Liver (tissue), 9 donors: ENCODE data around the gene ZFC3H1. TPM values are rescaled to one million over a fixed set of nuclear protein-coding genes. Genes with fewer than 3 reads are reported as not detected.

Experiments
- DNase-seq: peaks from one replicate; pipeline ENCODE4 v3.0.0-alpha.2; 2017; ENCODE audit warnings: low spot score
- H3K27ac ChIP-seq, 2 donors: one replicate each; pipeline ENCODE4 v1.7.0; 2013; ENCODE audit warnings: inconsistent platforms in 2 of 2, low read length in 2 of 2, control low read depth in 1 of 2, low read depth in 1 of 2, mild to moderate bottlenecking in 1 of 2
- H3K27me3 ChIP-seq, 4 donors: one replicate each; pipeline versions ENCODE4 v1.6.1 to v1.7.0; 2013; ENCODE audit warnings: low read length in 3 of 4, inconsistent platforms in 1 of 4, mild to moderate bottlenecking in 1 of 4, moderate library complexity in 1 of 4; ENCODE audit not compliant: control insufficient read depth in 4 of 4, insufficient read depth in 4 of 4
- H3K36me3 ChIP-seq, 4 donors: one replicate each; pipeline versions ENCODE4 v1.6.1 to v1.7.0; 2013; ENCODE audit warnings: low read length in 3 of 4, mild to moderate bottlenecking in 3 of 4, low read depth in 1 of 4, moderate library complexity in 1 of 4; ENCODE audit not compliant: control insufficient read depth in 4 of 4, insufficient read depth in 3 of 4
- H3K4me1 ChIP-seq, 4 donors: one replicate each; pipeline versions ENCODE4 v1.6.1 to v1.7.0; 2013; ENCODE audit warnings: low read length in 3 of 4, mild to moderate bottlenecking in 3 of 4, moderate library complexity in 1 of 4; ENCODE audit not compliant: control insufficient read depth in 4 of 4, insufficient read depth in 4 of 4
- H3K4me3 ChIP-seq, 3 donors: one replicate each; pipeline versions ENCODE4 v1.6.1 to v1.7.0; 2013; ENCODE audit warnings: low read length in 3 of 3, control low read depth in 1 of 3, low read depth in 1 of 3, mild to moderate bottlenecking in 1 of 3
- H3K9ac ChIP-seq, 2 donors: one replicate each; pipeline ENCODE4 v1.7.0; 2013; ENCODE audit warnings: low read length in 2 of 2, mild to moderate bottlenecking in 2 of 2, moderate library complexity in 2 of 2, control low read depth in 1 of 2, low read depth in 1 of 2
- H3K9me3 ChIP-seq, 4 donors: one replicate each; pipeline versions ENCODE4 v1.6.1 to v1.7.0; 2013; ENCODE audit warnings: low read length in 3 of 4; ENCODE audit not compliant: control insufficient read depth in 4 of 4
- EGR1 ChIP-seq, 2 donors: IDR thresholded peaks; 2 replicates each; pipeline ENCODE4 v1.6.1; 2016 to 2018; ENCODE audit warnings: antibody characterized with exemption in 2 of 2, low read depth in 2 of 2
- FOXA1 ChIP-seq: IDR thresholded peaks from 2 replicates; pipeline ENCODE4 v1.6.1; 2016; ENCODE audit warnings: antibody characterized with exemption
- FOXA2 ChIP-seq: IDR thresholded peaks from 2 replicates; pipeline ENCODE4 v1.6.1; 2016; ENCODE audit warnings: antibody characterized with exemption
- GABPA ChIP-seq, 2 donors: IDR thresholded peaks in 1 of 2; conservative IDR thresholded peaks in 1 of 2; 2 replicates each; pipeline ENCODE4 v1.6.1; 2016; ENCODE audit warnings: antibody characterized with exemption in 2 of 2, mild to moderate bottlenecking in 1 of 2, moderate library complexity in 1 of 2
- HNF4A ChIP-seq, 2 donors: conservative IDR thresholded peaks; 2 replicates each; pipeline ENCODE4 v1.6.1; 2016; ENCODE audit warnings: antibody characterized with exemption in 2 of 2, mild to moderate bottlenecking in 2 of 2
- HNF4G ChIP-seq: IDR thresholded peaks from 2 replicates; pipeline ENCODE4 v1.6.1; 2016; ENCODE audit warnings: antibody characterized with exemption
- JUND ChIP-seq, 2 donors: IDR thresholded peaks; 2 replicates each; pipeline ENCODE4 v1.6.1; 2016; ENCODE audit warnings: antibody characterized with exemption in 2 of 2
- NR2F2 ChIP-seq: IDR thresholded peaks from 2 replicates; pipeline ENCODE4 v1.6.1; 2016; ENCODE audit warnings: antibody characterized with exemption
- RAD21 ChIP-seq, 2 donors: IDR thresholded peaks; 2 replicates each; pipeline ENCODE4 v1.6.1; 2016; ENCODE audit warnings: antibody characterized with exemption in 2 of 2, mild to moderate bottlenecking in 2 of 2
- RXRA ChIP-seq, 2 donors: IDR thresholded peaks; 2 replicates each; pipeline ENCODE4 v1.6.1; 2017 to 2018; ENCODE audit warnings: antibody characterized with exemption in 2 of 2, mild to moderate bottlenecking in 1 of 2
- SP1 ChIP-seq: IDR thresholded peaks from 2 replicates; pipeline ENCODE4 v1.6.1; 2018; ENCODE audit warnings: antibody characterized with exemption, mild to moderate bottlenecking
- TAF1 ChIP-seq: conservative IDR thresholded peaks from 2 replicates; pipeline ENCODE4 v1.6.1; 2016; ENCODE audit warnings: antibody characterized with exemption, mild to moderate bottlenecking
- YY1 ChIP-seq: IDR thresholded peaks from 2 replicates; pipeline ENCODE4 v1.6.1; 2016; ENCODE audit warnings: antibody characterized with exemption, mild to moderate bottlenecking
- WGBS: extraction: QIAGEN DNeasy Blood & Tissue Kit; methylation state at CpG from one replicate; pipeline ENCODE4 v1.1.7; 2013; 5-methylcytosine and 5-hydroxymethylcytosine counted together
- polyA plus RNA-seq, 2 donors: library from polyadenylated mRNA; stranded (reverse) in 1 of 2; unstranded in 1 of 2; fragments of 200-250 nt in 1 of 2; fragments of >200 nt in 1 of 2; fragmentation: Nextera tagmentation in 1 of 2; extraction: Ambion mirVana in 1 of 2; gene quantifications; one replicate each; pipeline versions ENCODE4 v1.2.1 to v1.2.3, GENCODE V29; 2013 to 2015
- total RNA-seq, 2 donors: library from RNA; depleted of rRNA; stranded (reverse); fragments of >200 nt; gene quantifications; one replicate each; pipeline ENCODE4 v1.2.3, GENCODE V29; 2014
- TF ChIP-seq, protein P1 (sequence below): IDR thresholded peaks from 2 replicates; pipeline ENCODE4 v1.6.1; 2016; ENCODE audit warnings: antibody characterized with exemption
- TF ChIP-seq, protein P2 (sequence below): IDR thresholded peaks from 2 replicates; pipeline ENCODE4 v1.6.1; 2016; ENCODE audit warnings: antibody characterized with exemption, mild to moderate bottlenecking
- TF ChIP-seq, protein P3 (sequence below): fragments of 150-350 bp; IDR thresholded peaks from 2 replicates; pipeline ENCODE4 v1.5.1; 2017; ENCODE audit warnings: improper control_type of control experiment, low read depth, low read length; ENCODE audit not compliant: missing input control
- donor health status: healthy.
- donor health status: healthy.
- donor health status: healthy.
- donor health status: healthy.
- donor health status: healthy.

The ZFC3H1 gene
- total and polyA plus RNA-seq, 4 donors, result 3.4 to 32.3 (median 8.6) TPM

DNA sequence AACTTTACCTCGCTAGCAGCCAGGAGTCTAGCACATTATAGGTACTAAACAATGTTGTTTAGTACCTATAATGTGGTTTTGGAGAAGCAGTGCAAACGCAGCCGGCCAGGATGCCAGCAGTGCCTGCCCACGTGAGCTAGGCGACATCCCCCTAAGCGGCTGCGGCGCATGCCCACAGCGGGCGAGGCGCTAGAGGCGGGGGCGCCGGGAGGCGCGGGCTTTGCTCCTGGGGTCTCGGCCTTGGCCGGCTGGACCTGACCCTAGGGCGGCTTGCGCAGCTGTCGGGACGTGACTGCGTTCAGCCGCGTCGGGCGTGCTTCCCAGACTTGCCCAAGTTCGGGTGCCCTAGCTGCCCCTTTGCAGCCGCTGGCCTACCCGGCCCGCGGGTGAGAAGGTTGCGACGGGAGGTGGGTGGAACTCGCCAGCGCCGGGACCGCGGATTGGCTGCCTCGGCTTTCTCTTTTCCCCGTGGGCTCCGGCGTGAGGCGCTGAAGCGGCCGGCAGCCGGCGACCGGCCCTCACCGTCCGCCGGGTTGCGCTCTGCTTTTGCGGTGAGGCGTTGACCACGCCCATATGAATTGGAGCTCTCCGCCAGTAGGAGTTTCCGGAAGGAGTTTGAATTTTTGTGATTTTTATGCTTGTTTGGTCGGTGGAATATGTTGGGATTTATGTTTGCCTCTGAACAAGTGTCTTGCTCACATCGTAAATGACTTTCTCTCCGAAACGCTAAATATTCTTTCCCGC lies 22.4 kb upstream of the ZFC3H1 start, which contains the start of gene TMEM19:
TSS of gene TMEM19 (plus strand) at position 169 of the 744 bp plus-strand sequence. CDS start 599 bp downstream, outside the sequence.
- peak; percentile 87 for DNase-seq
- peak within 1 kb of the TSS; percentile 75 to 99 for H3K9ac ChIP-seq
- H3K27ac ChIP-seq, result peak within 1 kb of the TSS; percentile 91 to 92
- peak within 1 kb of the TSS; percentile 74 to 94 (median 86) for H3K4me3 ChIP-seq
- no peaks in the 10 kb centered on the region for H3K27me3 ChIP-seq
- no peaks in the 10 kb centered on the region for H3K36me3 ChIP-seq
- no peaks in the 10 kb centered on the region for H3K9me3 ChIP-seq
- peaks cover 9 to 18% (median 13%) of the 10 kb centered on the region in 4 donors for H3K4me1 ChIP-seq
- WGBS, result under 1% methylated on average over 63 of the region's 63 CpGs
- TF ChIP-seq SP1, result peak; percentile 75
- TF ChIP-seq RXRA (IDR thresholded peaks at IDR 0.05), result peak; percentile 42 to 49
- peak; percentile 58 for TF ChIP-seq FOXA1
- peak; percentile 20 for TF ChIP-seq TAF1
- TF ChIP-seq, protein P1, sequence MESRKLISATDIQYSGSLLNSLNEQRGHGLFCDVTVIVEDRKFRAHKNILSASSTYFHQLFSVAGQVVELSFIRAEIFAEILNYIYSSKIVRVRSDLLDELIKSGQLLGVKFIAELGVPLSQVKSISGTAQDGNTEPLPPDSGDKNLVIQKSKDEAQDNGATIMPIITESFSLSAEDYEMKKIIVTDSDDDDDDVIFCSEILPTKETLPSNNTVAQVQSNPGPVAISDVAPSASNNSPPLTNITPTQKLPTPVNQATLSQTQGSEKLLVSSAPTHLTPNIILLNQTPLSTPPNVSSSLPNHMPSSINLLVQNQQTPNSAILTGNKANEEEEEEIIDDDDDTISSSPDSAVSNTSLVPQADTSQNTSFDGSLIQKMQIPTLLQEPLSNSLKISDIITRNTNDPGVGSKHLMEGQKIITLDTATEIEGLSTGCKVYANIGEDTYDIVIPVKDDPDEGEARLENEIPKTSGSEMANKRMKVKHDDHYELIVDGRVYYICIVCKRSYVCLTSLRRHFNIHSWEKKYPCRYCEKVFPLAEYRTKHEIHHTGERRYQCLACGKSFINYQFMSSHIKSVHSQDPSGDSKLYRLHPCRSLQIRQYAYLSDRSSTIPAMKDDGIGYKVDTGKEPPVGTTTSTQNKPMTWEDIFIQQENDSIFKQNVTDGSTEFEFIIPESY, result peak; percentile 56
- TF ChIP-seq GABPA (IDR thresholded peaks at IDR 0.05 in 1 of 2, conservative IDR thresholded peaks at IDR 0.05 in 1 of 2), result peak in 1 of 2 donors; percentile 72
- TF ChIP-seq HNF4G, result no peak
- peak; percentile 76 to 85 for TF ChIP-seq HNF4A (conservative IDR thresholded peaks at IDR 0.05)
- TF ChIP-seq NR2F2, result peak; percentile 25
- TF ChIP-seq, protein P2, sequence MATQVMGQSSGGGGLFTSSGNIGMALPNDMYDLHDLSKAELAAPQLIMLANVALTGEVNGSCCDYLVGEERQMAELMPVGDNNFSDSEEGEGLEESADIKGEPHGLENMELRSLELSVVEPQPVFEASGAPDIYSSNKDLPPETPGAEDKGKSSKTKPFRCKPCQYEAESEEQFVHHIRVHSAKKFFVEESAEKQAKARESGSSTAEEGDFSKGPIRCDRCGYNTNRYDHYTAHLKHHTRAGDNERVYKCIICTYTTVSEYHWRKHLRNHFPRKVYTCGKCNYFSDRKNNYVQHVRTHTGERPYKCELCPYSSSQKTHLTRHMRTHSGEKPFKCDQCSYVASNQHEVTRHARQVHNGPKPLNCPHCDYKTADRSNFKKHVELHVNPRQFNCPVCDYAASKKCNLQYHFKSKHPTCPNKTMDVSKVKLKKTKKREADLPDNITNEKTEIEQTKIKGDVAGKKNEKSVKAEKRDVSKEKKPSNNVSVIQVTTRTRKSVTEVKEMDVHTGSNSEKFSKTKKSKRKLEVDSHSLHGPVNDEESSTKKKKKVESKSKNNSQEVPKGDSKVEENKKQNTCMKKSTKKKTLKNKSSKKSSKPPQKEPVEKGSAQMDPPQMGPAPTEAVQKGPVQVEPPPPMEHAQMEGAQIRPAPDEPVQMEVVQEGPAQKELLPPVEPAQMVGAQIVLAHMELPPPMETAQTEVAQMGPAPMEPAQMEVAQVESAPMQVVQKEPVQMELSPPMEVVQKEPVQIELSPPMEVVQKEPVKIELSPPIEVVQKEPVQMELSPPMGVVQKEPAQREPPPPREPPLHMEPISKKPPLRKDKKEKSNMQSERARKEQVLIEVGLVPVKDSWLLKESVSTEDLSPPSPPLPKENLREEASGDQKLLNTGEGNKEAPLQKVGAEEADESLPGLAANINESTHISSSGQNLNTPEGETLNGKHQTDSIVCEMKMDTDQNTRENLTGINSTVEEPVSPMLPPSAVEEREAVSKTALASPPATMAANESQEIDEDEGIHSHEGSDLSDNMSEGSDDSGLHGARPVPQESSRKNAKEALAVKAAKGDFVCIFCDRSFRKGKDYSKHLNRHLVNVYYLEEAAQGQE, result peak; percentile 72
- TF ChIP-seq, protein P3, sequence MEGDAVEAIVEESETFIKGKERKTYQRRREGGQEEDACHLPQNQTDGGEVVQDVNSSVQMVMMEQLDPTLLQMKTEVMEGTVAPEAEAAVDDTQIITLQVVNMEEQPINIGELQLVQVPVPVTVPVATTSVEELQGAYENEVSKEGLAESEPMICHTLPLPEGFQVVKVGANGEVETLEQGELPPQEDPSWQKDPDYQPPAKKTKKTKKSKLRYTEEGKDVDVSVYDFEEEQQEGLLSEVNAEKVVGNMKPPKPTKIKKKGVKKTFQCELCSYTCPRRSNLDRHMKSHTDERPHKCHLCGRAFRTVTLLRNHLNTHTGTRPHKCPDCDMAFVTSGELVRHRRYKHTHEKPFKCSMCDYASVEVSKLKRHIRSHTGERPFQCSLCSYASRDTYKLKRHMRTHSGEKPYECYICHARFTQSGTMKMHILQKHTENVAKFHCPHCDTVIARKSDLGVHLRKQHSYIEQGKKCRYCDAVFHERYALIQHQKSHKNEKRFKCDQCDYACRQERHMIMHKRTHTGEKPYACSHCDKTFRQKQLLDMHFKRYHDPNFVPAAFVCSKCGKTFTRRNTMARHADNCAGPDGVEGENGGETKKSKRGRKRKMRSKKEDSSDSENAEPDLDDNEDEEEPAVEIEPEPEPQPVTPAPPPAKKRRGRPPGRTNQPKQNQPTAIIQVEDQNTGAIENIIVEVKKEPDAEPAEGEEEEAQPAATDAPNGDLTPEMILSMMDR, result no peak
- TF ChIP-seq JUND (IDR thresholded peaks at IDR 0.05), result peak in 1 of 2 donors; percentile 28
- peak; percentile 78 for TF ChIP-seq YY1
- TF ChIP-seq RAD21 (IDR thresholded peaks at IDR 0.05), result peak; percentile 57 to 64
- TF ChIP-seq FOXA2, result no peak
- TF ChIP-seq EGR1 (IDR thresholded peaks at IDR 0.05; ENCODE audit: low read depth in 2 of 2), result peak in 1 of 2 donors; percentile 12
